ENCODE measurements around the gene NFASC. TPM values are rescaled to one million over a fixed set of nuclear protein-coding genes. Genes with fewer than 3 reads are reported as not detected.

NFASC gene
- total and polyA plus RNA-seq, 2 experiments from 2014 or later, result 3.9 to 11.7 TPM

DNA sequence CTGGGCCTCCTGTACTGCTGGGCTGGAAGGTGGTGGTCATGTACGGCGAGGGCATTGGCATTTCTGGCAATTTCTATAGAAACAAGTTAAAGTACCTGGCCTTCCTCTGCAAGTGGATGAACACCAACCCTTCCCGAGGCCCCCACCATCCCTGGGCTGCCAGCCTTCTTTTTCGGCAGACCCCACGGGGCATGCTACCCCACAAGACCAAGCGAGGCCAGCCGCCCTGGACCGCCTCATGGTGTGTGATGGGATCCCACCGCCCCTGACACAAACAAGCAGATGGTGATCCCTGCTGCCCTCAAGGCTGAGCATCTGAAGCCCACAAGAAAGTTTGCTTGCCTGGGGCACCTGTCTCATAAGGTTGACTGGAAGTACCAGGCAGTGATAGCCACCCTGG, 76.0 kb downstream of the NFASC start (continued):
- TF ChIP-seq, protein P1, sequence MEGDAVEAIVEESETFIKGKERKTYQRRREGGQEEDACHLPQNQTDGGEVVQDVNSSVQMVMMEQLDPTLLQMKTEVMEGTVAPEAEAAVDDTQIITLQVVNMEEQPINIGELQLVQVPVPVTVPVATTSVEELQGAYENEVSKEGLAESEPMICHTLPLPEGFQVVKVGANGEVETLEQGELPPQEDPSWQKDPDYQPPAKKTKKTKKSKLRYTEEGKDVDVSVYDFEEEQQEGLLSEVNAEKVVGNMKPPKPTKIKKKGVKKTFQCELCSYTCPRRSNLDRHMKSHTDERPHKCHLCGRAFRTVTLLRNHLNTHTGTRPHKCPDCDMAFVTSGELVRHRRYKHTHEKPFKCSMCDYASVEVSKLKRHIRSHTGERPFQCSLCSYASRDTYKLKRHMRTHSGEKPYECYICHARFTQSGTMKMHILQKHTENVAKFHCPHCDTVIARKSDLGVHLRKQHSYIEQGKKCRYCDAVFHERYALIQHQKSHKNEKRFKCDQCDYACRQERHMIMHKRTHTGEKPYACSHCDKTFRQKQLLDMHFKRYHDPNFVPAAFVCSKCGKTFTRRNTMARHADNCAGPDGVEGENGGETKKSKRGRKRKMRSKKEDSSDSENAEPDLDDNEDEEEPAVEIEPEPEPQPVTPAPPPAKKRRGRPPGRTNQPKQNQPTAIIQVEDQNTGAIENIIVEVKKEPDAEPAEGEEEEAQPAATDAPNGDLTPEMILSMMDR (conservative IDR thresholded peaks at IDR 0.05; ENCODE audit: low read depth in 2 of 2), result no peak

DNA sequence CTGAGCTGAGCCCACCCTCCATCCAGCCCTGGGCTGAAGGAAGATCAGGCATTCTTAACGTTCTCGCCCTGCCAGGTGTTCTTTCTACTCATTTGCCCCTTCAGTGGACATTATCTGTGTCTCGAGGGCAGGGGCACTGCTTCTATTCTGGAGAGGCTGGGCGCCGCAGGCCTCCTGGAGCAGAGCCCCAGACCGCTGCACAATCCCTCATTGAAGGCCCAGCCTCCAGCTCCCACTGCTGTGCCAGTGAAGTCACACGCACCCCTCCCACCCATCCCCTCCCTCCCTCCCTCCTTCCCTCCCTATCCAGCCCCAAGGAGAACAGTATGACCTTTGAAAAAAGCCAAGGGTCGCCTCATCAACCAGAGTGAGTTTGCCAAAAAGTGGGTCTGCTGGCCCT, 76.7 kb downstream of the NFASC start:
- no peak overlapping the region for H3K4me3 ChIP-seq
- no peak overlapping the region for H3K27ac ChIP-seq (ENCODE audit: low read depth)
- H3K36me3 ChIP-seq (ENCODE audit: insufficient read depth), result no peaks in the 10 kb centered on the region
- DNase-seq (ENCODE audit: low spot score) (no peak), ATAC-seq (no peak)
- Mint-ChIP-seq H3K4me3 (no peak overlapping the region), H3K27ac (no peak overlapping the region), H3K27me3 (ENCODE audit: insufficient read depth, low read depth, poor library complexity) (peaks cover 3% of the 10 kb centered on the region), H3K4me1 (peaks cover 13% of the 10 kb centered on the region), H3K36me3 (ENCODE audit: low read depth) (no peaks in the 10 kb centered on the region), H3K9me3 (no peaks in the 10 kb centered on the region)
- no peaks in the 10 kb centered on the region for H3K4me1 ChIP-seq (ENCODE audit: insufficient read depth)
- no peaks in the 10 kb centered on the region for H3F3A ChIP-seq (replicated peaks; ENCODE audit: low read depth)
- H4K20me1 ChIP-seq (replicated peaks; ENCODE audit: insufficient read depth), result no peaks in the 10 kb centered on the region
- H3K79me2 ChIP-seq (replicated peaks; ENCODE audit: insufficient read depth), result no peaks in the 10 kb centered on the region
- no peak overlapping the region for H3K4me2 ChIP-seq
- no peaks in the 10 kb centered on the region for H3K27me3 ChIP-seq (ENCODE audit: insufficient read depth)
- no peaks in the 10 kb centered on the region for H3K9me2 ChIP-seq (ENCODE audit: insufficient read depth)
- H2AFZ ChIP-seq, result no peak overlapping the region
- TF ChIP-seq EZH2 (IDR thresholded peaks at IDR 0.05; ENCODE audit: low read depth, unreplicated experiment) (no peak), EZH2phosphoT487 (IDR thresholded peaks at IDR 0.05; ENCODE audit: unreplicated experiment) (no peak), STAT1 (IDR thresholded peaks at IDR 0.05; ENCODE audit: unreplicated experiment) (no peak), ZNF331 (CRISPR knock-in tag; IDR thresholded peaks at IDR 0.05; ENCODE audit: low read depth) (no peak), NANOG (IDR thresholded peaks at IDR 0.05; ENCODE audit: borderline replicate concordance) (no peak), CREB1 (CRISPR knock-in tag; IDR thresholded peaks at IDR 0.05; ENCODE audit: low read depth) (no peak), ZNF114 (CRISPR knock-in tag; IDR thresholded peaks at IDR 0.05) (no peak), POLR2AphosphoS5 (IDR thresholded peaks at IDR 0.05; ENCODE audit: low read depth) (no peak), JUNB (IDR thresholded peaks at IDR 0.05; ENCODE audit: unreplicated experiment) (no peak)
- TF ChIP-seq, protein P2, sequence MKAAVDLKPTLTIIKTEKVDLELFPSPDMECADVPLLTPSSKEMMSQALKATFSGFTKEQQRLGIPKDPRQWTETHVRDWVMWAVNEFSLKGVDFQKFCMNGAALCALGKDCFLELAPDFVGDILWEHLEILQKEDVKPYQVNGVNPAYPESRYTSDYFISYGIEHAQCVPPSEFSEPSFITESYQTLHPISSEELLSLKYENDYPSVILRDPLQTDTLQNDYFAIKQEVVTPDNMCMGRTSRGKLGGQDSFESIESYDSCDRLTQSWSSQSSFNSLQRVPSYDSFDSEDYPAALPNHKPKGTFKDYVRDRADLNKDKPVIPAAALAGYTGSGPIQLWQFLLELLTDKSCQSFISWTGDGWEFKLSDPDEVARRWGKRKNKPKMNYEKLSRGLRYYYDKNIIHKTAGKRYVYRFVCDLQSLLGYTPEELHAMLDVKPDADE (IDR thresholded peaks at IDR 0.05), result no peak
- TF ChIP-seq, protein P1 (conservative IDR thresholded peaks at IDR 0.05; ENCODE audit: low read depth in 2 of 2), result no peak
- TF ChIP-seq, protein P3, sequence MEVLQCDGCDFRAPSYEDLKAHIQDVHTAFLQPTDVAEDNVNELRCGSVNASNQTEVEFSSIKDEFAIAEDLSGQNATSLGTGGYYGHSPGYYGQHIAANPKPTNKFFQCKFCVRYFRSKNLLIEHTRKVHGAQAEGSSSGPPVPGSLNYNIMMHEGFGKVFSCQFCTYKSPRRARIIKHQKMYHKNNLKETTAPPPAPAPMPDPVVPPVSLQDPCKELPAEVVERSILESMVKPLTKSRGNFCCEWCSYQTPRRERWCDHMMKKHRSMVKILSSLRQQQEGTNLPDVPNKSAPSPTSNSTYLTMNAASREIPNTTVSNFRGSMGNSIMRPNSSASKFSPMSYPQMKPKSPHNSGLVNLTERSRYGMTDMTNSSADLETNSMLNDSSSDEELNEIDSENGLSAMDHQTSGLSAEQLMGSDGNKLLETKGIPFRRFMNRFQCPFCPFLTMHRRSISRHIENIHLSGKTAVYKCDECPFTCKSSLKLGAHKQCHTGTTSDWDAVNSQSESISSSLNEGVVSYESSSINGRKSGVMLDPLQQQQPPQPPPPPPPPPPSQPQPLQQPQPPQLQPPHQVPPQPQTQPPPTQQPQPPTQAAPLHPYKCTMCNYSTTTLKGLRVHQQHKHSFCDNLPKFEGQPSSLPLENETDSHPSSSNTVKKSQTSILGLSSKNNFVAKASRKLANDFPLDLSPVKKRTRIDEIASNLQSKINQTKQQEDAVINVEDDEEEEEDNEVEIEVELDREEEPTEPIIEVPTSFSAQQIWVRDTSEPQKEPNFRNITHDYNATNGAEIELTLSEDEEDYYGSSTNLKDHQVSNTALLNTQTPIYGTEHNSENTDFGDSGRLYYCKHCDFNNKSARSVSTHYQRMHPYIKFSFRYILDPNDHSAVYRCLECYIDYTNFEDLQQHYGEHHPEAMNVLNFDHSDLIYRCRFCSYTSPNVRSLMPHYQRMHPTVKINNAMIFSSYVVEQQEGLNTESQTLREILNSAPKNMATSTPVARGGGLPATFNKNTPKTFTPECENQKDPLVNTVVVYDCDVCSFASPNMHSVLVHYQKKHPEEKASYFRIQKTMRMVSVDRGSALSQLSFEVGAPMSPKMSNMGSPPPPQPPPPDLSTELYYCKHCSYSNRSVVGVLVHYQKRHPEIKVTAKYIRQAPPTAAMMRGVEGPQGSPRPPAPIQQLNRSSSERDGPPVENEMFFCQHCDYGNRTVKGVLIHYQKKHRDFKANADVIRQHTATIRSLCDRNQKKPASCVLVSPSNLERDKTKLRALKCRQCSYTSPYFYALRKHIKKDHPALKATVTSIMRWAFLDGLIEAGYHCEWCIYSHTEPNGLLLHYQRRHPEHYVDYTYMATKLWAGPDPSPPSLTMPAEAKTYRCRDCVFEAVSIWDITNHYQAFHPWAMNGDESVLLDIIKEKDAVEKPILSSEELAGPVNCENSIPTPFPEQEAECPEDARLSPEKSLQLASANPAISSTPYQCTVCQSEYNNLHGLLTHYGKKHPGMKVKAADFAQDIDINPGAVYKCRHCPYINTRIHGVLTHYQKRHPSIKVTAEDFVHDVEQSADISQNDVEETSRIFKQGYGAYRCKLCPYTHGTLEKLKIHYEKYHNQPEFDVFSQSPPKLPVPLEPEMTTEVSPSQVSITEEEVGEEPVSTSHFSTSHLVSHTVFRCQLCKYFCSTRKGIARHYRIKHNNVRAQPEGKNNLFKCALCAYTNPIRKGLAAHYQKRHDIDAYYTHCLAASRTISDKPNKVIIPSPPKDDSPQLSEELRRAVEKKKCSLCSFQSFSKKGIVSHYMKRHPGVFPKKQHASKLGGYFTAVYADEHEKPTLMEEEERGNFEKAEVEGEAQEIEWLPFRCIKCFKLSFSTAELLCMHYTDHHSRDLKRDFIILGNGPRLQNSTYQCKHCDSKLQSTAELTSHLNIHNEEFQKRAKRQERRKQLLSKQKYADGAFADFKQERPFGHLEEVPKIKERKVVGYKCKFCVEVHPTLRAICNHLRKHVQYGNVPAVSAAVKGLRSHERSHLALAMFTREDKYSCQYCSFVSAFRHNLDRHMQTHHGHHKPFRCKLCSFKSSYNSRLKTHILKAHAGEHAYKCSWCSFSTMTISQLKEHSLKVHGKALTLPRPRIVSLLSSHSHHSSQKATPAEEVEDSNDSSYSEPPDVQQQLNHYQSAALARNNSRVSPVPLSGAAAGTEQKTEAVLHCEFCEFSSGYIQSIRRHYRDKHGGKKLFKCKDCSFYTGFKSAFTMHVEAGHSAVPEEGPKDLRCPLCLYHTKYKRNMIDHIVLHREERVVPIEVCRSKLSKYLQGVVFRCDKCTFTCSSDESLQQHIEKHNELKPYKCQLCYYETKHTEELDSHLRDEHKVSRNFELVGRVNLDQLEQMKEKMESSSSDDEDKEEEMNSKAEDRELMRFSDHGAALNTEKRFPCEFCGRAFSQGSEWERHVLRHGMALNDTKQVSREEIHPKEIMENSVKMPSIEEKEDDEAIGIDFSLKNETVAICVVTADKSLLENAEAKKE (CRISPR knock-in tag; IDR thresholded peaks at IDR 0.05), result no peak
